ENCODE measurements around the gene AVPR2.

Gene AVPR2

GRCh38 chrX:153886915-153887314, 17.6 kb upstream of the AVPR2 start:
- no peak for DNase-seq

DNA sequence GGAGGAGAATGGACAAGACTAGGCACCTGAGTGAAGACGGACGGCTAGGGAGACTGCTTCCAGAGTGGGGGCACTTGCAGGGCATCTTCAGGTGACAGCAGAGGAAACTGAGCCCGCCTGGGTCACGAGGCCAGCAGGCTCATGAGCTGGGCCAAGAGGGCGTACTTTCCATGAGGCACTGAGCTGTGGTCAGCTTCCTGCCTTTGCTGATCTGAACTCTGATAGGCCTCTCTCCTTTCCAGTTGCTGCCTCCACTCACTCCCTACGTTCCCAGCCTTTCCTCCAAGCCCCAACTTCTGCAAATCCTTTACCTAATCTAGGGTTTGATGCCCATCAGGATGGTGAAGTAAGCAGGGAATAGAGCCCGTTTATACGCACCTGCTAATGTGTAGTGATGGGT, 17.1 kb upstream of the AVPR2 start:
- no peak for DNase-seq

GRCh38 chrX:153888344-153888743, 16.1 kb upstream of the AVPR2 start:
- DNase-seq: no peak

DNA sequence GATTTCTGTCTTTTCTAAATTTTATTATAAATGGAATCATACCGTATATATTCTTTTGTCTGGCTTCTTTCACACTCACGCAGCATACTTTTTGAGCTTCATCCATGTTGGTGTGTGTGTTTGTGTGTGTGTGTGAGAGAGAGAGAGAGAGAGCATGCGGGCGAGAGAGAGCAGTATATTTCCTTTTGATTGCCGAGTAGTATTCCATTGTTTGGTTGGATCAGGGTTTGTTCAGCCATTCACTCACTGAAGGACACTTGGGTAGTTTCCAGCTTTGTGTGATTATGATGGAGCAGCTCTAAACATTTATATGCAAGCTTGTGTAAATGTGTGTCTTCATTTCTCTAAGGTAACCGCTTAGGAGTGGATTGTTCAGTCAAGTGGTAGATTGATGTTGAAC, 15.3 kb upstream of the AVPR2 start:
- no peak for DNase-seq

- peak; percentile 58 for DNase-seq
Measured at GRCh38 chrX:153897899-153898298, 6.6 kb upstream of the AVPR2 start.

DNA sequence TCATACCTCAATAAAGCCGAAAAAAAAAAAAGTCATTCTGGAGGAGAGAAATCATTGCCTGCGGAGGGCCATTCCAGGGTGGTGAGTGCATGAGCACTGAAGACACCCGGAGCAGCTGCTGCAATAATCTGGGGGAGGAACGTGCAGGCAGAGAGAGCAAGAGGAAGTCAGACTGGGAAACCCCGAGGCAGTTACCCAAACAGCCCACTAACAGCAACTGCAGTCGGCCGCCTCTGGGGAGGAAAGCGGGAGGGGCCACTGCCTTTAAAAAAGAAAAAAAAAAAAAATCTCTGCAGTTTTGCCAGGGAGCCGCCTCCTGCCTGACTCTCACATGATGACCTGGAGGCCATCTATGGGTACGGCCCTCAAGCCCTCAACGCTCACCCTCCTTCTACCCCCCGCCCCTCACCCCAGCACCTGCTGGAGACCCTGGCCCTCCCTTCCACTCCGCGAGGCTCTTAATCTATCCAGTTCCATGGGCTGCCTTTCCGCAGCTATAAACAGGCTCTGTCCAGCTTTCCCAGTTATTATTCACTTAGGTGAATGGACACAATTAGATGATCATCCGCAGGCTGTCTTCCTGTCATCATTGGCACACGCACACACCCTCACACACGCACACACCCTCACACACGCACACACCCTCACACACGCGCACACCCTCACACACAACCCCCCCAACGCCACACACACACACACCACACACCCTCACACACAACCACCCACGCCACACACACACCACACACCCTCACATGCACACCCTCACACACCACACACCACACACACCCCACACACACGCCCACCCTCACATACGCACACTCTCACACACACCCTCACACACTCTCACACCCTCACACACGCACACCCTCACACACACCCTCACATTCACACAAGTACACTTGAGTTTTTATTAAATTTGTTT, 3.4 kb upstream of the AVPR2 start:
- peak; percentile 63 for DNase-seq

- no peak for DNase-seq
Measured at GRCh38 chrX:153901753-153902140, 2.7 kb upstream of the AVPR2 start.

GRCh38 chrX:153902385-153902784, 2.1 kb upstream of the AVPR2 start:
- no peak for DNase-seq

- no peak for DNase-seq
Measured at GRCh38 chrX:153903238-153903980, 1.1 kb upstream of the AVPR2 start.

GRCh38 chrX:153905481-153906095, 1.1 kb downstream of the AVPR2 start:
- no peak for DNase-seq

DNA sequence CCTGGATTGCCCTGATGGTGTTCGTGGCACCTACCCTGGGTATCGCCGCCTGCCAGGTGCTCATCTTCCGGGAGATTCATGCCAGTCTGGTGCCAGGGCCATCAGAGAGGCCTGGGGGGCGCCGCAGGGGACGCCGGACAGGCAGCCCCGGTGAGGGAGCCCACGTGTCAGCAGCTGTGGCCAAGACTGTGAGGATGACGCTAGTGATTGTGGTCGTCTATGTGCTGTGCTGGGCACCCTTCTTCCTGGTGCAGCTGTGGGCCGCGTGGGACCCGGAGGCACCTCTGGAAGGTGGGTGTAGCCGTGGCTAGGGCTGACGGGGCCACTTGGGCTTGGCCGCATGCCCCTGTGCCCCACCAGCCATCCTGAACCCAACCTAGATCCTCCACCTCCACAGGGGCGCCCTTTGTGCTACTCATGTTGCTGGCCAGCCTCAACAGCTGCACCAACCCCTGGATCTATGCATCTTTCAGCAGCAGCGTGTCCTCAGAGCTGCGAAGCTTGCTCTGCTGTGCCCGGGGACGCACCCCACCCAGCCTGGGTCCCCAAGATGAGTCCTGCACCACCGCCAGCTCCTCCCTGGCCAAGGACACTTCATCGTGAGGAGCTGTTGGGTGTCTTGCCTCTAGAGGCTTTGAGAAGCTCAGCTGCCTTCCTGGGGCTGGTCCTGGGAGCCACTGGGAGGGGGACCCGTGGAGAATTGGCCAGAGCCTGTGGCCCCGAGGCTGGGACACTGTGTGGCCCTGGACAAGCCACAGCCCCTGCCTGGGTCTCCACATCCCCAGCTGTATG, 1.8 kb downstream of the AVPR2 start:
- no peak for DNase-seq

- DNase-seq: no peak
Measured at GRCh38 chrX:153907456-153907855, 3.0 kb downstream of the AVPR2 start.

DNA sequence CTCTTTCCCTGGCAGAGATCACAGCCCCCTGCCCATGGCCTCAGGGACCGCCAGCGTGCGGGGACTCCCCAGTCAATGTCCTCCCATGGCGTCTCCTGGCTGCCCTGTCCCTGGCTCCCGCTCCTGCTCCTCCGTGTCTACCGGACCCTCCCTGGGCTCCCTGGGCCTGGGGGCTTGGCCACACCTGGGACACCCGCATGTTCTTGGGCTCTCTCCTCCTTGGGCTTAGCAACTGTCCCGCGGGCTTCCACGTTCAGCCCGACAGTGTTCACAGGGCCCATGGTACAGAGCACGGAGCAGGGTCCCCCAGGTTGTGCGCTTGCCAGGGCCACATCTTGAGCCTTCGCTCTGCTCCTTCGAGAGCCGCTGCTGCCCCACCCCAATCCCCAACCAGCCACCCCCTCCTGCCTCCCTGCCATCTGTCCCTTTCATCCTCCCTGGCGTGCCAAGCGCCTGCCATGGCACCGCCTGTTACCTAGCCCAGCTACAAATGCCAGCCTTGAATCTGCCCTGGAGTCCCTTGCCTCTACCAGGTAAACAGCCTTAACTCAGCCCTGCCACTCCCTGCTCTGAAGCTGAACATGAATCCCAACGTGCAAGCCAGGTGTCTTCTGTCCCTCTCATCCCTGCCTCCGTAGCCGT, 3.9 kb downstream of the AVPR2 start:
- DNase-seq: peak; percentile 42

DNA sequence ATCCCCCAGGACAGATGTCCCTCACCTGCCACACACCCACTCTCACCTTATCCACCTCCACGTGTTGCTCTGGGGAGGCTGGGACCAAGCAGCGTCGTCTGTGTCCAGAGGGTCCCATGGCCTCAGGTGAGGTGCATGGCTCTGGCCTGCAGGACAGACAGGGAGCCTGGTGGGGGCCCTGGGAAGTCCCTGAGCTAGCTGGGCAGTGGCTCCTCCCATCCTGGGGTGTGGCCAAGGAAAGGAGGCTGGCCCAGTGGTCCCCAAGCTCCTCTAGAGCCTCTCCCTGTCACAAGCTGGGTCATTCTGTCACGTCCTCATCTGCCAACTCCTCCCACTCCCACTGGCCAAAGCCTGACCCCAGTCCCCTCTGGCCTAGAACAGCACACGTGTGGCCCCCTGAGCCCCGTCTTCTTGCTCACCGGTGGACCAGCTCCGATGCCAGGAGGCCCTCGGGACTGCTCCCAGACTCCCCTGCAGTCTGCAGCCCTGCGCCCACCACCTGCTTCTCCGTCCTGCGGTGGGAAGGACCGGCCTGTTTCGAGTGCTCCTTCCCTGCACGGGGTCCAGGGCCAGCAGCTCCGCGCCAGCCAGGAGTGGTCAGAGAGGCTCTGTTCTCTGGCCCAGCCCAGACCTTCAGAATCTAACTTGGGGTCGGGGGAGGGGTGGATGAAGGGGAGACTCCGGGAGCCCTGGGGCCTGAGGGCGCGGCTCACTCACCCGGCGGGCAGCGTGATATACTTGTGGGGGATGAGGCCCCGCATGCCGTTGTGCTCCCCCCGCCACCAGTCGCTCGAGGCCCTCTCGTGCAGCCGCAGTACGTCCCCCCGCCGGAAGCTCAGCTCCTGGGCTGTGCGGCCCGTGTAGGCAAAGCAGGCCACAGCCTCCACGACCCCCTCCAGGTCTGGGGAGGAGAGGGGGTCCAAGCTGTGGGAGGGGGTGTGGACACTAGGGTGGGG, 4.8 kb downstream of the AVPR2 start:
- no peak for DNase-seq

- no peak for DNase-seq
Measured at GRCh38 chrX:153909980-153910360, 5.5 kb downstream of the AVPR2 start.

DNA sequence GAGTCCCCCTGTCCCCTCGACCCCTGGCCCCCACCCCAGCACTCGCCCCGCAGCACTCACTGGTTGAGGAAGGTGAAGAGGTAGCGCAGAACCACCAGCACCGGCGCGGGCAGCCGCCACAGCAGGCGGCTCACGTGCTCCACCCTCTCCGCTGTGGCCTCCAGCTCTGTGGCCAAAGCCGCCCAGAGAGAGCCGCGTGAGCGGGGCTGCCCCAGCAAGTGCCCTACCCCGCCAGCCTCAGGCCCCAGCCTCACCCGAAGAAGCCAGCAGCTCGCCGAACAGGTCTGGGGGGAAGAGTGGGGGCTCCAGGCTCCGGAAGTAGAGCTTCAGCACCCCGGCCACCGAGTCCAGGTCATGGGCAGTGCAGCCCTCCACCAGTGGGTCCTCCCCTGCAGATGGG, 6.0 kb downstream of the AVPR2 start:
- no peak for DNase-seq

DNA sequence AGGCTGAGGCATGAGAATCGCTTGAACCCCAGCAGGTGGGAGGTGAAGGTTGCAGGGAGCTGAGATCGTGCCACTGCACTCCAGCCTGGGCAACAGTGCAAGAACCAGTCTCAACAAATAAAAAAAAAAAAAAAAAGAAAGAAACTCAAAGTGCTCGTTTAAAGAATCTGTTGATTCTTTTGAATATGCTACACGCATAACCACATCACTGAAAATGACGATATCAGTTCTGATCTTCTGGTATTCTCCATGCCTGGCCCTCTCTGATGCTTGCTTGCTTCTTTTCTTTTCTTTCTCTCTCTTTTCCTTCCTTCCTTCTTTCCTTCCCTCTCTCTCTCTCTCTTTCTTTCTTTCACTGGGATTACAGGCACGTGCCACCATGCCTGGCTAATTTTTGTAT, 7.3 kb downstream of the AVPR2 start:
- DNase-seq: no peak

- DNase-seq: no peak
Measured at GRCh38 chrX:153913211-153913610, 8.7 kb downstream of the AVPR2 start.

DNA sequence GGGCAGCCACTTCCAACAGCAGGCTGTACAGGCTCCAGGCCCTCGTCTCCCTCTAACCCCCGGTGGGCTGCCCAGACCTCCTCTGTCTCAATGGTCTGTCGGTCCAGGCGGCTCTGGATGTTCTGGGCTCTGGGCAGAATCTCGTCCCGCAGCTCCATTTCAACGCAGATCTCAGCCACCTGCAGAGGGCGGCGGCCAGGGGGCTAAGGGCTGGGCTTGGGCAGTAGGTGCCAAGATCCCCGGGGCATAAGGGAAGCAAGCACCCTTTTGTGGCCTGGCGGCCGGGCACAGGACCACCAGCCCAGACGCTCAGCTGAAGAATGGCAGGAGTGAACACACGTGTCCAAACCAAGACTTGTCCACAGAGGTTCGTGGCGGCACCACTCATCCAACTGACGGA, 9.2 kb downstream of the AVPR2 start:
- no peak for DNase-seq

- DNase-seq: no peak
Measured at GRCh38 chrX:153917869-153918268, 13.4 kb downstream of the AVPR2 start.

DNA sequence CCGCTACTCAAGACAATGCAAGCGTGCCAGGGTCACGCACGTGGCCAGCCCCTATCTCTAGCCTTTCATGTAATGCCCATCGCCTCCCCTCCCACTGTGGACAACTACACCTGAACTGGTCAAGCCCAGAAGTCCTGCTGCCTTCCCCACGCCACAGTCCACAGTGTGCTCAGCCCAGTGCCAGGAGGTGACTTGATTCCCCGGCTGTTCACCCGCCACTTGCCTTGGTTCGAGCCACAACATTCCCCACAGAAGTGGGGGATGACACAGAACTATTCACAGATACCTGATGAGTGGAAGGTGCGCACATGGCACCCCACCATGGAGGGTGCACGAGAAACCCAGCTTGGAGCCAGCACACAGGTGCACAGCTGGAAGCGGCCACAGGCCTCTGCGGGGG, 14.8 kb downstream of the AVPR2 start:
- no peak for DNase-seq
